Globus pallidus (tissue), 1 donor: ENCODE measurements around the gene RAB40B.

ENCODE experiments used
- DNase-seq: peaks from one replicate; pipeline ENCODE4 v3.0.0-alpha.2; 2015; ENCODE audit warnings: low spot score

RAB40B gene

DNA sequence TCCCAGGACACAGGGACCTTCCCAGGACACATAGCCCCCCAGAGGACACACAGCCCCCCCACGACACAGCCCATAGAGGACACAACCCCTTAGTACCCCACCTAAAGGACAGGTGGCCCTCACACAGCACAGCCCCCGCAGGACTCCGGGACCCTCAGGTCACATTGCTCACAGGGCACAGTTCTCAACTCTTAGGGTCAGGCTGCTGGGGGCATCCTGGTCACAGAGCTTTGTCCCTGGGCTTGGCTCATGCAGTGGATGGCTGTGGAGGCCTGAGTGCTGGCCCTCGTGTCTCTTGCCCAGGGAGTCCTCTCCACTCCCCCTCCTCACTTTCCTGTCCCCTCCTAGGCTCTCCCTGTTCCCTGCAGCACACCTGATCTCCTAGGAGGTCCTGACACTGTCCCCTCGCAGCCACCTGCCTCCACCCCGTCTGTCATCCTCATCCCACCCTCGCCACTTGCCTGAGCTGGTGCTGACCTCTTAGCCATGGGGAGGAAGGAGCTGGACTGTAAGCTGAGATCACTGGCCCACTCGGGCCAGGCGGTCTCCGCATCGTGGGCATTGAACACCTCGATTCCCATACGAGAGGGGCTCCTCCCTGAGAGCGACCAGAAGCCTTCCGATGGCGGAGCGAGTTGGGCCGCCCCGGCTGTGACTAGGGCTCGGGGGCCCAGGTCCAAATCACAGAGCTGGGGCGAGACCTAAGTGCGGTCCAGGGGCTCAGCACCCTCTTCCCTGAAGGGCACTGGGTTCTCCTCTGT is 48.8 kb downstream of the RAB40B start:
- DNase-seq: no peak

DNA sequence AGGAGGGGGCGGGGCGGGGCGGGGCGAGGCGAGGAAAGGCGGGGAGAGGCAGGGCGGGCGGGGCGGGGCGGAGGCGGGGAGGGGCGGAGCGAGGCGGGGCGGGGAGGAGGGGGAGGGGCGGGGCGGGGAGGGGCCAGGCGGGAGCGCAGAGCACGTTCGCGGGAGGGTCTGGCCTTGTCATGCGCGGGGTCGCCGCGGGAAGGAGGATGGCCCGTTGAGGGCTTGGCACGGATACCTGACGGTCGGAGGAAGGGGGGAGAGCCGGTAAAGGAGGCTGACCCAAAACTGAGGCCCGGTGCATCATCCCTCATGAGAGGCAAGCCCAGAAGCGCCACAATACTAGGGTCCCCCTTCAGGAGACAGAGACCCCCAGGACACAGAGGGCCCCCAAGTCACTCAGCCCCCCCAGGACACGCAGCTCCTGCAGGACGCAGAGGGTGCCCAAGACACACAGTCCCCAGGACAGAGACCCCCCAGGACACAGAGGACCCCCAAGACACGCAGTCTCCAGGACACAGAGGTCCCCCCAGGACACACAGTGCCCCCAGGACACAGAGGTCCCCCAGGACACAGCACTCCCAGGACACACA is 49.7 kb downstream of the RAB40B start:
- peak; percentile 55 for DNase-seq

DNA sequence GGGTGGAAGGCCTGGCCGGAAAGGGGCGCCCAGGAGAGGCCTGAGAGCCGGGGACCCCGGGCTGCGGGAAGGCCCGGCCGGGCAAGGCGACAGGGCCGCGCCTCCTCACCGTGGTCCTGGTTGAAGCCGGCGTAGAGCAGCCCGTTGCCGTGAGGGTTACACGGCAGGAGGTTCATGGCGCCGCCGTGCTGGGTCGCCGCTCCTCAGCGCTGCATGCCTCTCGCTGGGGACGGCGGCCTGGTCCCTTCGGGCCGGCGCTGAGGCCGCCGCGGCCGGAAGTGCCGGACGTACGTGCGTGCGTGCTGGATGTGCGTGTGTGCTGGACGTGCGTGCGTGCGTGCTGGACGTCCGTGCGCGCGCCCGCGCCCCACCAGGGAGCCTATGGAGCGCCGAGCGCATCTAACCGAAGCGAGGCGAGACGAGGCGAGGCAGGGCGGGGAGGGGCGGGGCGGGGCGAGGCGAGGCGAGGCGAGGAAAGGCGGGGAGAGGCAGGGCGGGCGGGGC is 50.3 kb downstream of the RAB40B start, which contains the start of gene WDR45B:
WDR45B (minus strand) TSS at position 280 of the 504 bp plus-strand sequence; CDS start at position 176, 104 bp downstream.
- peak; percentile 97 for DNase-seq

DNA sequence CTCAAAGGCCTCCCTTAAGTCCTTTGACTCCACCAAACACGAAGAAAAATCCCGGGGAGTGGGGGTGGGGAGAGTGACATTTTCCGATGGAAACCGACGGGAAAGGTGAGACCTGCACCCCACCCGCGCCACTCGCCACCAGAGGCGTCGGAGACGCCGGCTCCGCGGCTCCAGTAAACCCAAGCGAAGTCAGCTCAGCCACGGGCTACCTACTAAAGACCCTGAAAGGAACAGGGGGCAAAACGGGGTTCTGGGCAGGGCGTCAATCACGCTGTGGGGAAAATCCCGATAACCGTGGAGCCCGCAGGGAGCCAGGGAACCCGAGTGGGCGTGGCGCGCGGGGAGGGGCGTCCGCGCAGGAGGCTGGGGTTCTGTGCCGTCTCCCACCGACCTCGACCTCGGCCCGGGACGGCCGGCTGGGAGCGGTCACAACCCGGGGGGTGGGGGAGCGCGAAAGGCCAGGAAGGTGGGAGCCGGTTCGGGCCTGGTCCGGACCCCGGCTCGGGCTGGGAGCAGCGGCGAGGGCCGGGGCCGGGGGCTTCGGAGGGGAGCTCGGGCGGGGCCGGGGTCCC is 50.8 kb downstream of the RAB40B start:
- DNase-seq: no peak

DNA sequence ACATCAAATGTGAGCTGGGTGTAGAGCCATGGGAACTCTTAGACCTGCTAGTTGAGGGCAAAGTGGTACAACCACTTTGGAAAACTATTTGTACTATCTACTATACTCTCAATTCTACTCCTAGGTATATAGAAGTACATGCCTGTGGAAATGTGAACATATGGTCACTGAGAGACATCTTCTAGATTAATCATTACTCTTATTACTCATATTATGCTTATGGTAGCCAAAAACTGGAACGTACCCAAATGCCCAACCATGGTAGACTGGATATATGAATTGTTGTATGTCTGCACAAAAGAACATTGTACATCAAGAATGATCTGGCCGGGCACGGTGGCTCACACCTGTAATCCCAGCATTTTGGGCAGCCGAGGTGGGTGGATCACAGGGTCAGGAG is 53.0 kb downstream of the RAB40B start:
- DNase-seq: no peak

DNA sequence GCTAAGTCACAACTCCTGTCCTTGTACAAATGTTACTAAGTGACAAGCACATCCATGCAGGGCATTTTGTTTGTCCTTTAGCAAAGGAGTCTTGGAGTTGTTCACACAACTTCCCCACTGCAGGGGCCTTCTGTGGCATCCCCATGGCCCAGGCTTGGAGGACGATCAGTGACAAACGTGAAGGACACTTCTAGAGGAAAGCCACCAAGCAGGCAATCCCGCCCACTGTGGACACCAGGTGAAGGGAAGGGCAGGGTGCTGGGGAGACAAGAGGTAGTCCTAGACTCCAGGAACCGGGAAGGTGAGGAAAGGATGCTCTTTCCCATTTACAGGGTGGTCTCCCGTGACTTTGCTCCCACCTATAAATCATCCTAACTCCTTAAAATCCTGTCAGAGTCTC is 54.4 kb downstream of the RAB40B start:
- DNase-seq: no peak

DNA sequence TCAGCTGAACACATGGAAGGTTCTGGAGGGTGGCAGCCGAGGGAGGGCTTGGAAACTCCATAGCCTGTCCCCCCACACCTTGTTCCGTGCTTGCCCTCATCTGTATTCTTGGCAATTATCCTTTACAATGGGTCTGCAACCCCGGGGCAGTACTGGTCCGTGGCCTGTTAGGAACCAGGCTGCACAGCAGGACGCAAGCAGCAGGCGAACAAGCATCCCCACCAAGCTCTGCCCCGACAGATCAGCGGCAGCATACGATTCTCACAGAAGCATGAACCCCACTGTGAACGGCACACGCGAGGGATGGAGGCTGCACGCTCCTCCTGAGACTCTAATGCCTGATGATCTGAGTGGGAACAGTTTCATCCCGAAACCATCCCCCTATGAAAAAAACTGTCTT is 56.5 kb downstream of the RAB40B start:
- no peak for DNase-seq

DNA sequence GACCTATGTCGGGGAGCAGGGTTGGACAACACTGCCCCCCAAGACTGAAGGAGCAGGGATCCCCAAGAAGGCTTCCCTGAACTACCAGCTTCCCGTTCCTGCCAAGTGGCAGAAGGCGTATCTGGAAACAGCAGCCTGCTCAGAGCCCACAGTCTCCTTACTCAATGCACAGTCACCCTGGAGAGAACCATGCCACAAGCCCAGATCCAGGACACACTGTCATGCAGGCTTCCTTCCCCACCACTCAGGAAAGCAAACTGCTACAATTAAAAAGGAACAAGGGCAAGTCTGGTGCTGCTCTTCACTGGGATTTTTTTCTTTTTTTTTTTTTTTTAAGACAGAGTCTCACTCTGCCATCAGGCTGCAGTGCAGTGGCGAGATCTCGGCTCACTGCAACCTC is 58.5 kb downstream of the RAB40B start:
- no peak for DNase-seq

DNA sequence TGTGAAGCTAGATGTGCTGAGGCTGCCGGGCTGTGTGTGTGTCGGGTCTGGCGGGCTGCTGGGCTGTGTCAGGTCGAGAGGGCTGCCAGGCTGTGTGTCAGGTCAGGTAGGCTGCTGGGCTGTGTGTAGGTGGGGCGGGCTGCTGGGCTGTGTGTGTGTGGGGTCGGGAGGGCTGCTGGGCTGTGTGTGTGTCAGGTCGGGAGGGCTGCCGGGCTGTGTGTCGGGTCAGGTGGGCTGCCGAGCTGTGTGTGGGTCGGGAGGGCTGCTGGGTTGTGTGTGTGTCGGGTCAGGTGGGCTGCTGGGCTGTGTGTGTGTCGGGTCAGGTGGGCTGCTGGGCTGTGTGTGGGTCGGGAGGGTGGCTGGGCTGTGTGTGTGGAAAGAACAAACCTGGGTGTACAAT is 58.9 kb downstream of the RAB40B start:
- no peak for DNase-seq

DNA sequence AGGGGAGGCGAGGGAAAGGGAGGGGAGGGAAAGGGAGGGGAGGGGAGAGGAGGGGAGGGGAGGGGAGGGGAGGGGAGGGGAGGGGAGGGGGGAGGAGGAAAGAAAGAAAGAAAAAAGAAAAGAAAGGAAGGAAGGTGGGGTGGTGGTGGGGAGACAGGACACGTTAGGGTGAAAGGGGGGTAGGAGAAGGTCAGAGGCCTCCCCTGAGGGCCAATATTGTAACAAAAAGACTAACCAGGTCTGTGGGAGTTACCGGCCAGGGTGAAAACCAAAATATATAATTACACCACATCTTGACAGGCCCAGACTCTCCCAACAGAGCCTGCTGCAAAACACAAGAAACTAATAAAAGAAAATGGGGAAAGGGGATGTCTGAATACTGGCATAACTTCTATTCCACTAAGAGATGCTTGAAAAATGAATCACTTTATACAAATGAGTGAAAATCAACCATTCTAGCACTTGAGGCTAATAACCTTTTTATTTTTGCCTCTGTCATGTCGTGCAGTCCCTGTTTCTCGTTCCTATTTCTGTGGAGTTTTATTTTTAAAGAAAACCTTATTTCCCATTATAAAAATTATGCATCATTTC is 60.2 kb downstream of the RAB40B start:
- no peak for DNase-seq

DNA sequence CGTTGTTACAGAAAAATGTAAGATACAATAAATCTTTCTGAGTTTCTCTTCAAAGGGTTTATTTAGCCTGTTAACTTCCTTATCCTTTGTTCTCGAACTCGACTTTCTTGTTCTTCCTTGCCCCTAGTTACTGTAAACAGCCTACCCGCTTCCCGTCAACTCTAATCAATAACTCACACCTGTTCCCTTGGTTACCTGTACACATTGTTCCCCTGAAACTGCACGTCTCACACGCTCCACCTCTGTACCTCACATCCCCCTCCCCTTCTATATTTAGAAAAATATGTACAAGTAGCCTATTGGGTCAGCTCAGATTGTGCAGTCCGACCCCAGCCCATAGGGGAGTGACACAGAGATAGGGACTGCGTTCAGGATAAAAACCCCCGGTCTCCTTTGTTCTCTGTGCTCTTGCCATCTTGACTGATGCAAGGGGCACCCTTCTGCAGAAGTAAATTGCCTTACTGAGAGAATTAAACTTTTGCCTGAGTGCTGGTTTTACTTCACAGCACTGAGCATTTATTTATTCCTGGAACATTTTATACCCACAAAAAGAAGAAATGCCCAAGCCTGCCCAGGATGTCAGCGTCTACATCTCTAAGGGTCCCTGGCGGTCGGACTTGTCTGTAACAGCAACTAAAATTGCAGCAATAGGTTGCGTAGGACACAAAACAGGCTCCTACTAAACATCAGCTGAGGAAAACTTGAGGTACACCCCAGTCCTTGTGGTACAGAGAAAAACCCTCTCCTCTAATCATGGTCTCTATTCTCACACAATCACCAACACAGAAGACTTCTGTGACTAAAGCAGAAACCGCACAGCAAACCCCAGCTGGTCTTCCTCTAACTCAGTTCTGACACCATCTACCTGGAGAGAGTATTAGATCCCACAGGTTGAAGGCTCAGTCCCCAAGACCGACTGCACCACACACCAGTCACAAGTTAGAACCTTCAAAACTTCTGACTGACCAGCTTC is 61.6 kb downstream of the RAB40B start:
- DNase-seq: no peak

DNA sequence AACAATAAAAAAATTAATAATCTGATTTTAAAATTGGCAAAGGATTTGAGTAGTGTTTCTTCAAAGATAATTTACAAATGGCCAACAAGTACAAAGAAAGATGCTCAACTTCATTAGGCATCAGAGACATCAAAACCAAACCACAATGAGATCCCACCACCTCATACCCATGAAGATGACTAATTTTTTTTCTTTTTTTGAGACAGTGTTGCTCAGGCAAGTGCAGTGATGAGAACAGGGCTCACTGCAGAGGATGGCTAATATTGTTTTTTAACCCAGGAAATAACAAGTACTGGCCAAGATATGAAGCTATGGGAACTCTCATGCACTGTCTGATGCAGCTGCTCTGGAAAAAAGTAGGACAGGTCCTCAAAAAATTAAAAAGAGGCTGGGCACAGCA is 65.2 kb downstream of the RAB40B start:
- DNase-seq: no peak

DNA sequence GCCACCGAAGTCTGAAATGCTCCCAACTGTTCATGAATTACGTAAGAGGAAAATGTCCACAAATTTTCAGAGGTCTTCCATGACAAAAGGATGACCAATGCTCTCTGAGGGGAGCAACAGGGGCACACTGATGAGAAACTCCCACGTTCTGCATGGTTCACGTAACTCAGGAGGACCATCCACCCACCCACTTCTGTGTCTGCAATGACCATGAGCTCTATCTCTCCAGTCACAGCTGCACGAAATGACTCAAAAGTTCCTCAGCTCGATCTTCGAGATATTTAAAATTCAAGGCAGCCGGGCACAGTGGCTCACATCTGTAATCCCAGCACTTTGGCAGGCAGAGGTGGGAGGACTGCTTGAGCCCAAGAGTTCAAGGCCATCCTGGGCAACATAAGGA is 66.0 kb downstream of the RAB40B start:
- DNase-seq: no peak

DNA sequence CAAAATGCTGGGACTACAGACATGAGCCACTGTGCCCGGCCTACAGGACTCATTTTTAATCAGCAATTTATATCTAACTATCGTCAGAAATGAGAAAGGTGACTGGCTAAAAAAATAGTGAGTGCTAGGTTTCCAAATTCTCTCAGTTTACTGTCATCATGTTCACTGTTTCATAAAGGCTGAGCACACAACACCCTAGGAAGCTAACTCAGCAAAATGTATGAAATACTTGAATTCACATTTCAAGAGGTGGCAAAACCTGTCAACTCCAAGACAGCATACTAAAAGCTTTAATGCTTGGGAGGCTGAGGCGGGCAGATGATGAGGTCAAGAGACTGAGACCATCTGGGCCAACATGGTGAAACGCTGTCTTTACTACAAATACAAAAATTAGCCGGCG is 67.0 kb downstream of the RAB40B start:
- DNase-seq: no peak

DNA sequence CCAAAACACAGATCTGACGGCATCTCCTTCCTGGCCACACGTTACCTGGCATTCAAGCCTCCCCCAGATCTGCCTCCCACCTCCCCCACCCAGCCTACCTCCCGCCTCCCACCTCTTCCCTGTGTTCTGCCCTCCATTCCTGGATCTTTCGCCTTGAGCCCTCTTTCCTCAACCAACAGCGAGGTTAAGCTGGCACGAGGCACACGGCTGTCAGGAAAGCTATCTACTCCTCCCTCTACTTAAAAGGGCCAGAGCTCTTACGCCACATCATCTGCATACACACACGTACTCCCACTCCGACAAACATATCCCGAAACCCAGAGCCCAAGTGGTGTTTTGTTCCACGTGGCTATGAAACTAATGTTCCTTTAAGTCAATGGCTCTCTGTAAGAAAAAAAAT is 68.3 kb downstream of the RAB40B start:
- no peak for DNase-seq

DNA sequence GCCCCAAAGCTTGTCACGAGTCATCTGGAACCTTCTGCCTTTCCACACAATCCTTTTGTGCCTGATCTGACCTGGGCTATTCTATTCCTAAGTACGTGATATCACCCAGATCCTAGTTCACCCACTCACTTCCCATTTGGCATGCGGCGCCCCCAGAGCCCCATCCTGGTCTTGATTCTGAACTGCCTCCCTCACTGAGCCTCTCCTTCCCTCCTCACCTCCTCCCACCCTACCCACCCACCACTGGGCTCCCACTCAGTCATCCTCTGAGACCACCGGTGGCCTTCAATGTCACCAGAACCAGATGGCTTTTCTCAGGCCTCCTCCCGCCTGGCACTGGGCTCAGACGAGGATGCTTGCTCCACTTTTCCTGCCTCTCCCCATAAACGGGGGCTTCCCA is 68.8 kb downstream of the RAB40B start:
- DNase-seq: no peak

DNA sequence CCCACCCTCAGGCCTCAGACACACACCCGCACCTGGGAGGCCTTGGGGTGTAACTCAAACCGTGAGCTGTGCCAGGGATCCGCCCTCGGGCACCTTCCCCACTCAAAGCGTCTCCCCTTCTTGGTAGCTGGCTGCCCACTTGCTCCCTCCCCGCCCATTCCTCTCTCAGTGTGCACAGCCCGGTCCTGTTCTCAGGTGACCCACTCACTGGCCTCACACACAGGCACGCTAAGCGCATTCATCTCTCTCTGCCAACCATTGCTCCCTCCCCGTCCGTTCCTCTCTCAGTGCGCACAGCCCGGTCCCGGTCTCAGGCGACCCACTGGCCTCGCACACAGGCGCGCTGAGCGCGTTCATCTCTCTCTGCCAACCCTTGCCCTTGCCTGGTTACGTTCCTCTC is 71.1 kb downstream of the RAB40B start:
- no peak for DNase-seq

DNA sequence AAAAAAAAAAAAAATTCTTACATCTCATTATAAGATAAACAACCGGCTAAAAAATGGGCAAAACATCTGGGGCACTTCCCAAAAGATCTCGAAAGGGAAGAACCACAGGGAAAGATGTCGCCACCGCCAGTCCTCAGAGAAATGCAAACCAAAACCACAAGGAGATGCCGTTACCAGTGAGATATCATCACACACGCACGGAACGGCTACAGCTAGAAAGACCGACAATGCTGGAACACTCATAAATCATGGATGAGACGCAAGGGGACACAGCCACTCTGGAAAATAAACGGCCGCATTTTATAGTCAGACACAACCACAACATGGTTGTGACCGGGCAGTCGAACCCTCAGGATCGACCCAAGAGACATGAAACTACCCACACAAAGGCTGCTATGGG is 74.8 kb downstream of the RAB40B start:
- no peak for DNase-seq

DNA sequence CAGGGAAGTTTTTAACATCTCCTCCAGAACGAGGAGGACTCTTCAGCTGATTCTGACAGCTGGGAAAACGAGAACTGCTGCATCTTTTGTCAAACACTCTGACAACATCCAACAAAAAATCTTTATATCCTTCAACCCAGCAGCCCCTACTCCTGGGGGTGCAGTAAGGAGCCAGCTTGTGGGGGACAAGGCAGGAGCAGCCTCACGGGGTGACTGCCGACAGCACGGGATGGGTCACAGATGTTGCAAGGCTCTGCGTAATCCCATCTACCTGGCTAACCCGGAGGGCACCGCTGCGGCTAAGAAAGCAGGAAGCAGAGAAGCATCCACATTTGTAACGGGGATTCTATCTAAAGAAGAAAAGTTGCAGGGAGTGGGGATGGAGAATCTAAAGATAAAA is 78.9 kb downstream of the RAB40B start:
- no peak for DNase-seq

DNA sequence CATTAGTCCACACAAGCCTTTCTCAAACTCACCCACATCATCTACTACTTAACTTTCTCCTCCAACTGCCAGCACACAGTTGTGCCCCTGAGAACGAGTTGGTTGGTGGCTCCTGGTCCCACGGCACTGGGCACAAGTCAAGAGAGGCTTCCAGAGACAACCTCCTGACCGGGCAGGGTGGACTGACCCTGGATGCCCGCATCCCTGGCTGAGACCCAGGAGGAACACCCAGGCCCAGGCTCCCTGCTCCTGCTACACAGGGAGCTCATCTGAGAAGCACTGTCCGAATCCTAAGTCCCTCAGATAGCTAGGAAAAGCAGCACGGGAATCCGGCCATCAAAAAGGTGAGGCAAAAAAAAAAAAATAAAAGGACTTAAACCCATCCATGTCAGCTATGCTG is 79.3 kb downstream of the RAB40B start:
- DNase-seq: no peak

DNA sequence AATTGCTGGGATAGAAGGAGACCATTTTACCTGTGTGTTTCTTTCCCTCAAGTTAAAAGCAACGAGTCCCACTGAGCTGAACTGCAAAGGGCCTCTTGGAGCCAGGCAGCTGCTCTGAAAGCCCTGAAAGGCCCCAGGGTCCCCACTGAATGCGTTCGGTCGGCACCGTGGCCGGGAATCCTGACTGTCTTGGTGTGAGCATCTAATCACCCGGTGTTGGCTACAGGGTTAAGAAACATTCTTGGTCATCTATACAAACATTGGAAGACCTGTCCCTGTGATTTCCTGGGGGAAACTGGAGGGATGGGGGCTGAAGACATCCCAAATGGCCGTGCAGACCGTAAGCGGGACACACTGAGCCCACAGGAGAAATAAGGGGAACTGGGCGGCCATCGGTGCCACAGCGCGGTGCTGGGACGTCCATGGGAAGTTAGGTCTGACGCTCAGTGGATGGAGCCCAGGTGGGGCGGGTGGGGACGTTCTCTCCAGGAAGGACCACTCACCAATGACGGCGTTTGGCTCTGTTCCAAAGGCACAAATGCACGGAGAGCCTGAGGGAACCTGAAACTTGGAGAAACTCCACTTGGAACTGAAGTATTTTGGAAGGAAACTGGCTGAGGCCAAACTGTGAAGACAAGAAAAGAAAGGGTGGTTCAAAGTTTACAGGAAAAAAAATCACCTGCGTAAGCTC is 82.3 kb downstream of the RAB40B start:
- no peak for DNase-seq
